Karpas-422 (cell line): ENCODE measurements around the gene ZNF850. TPM values are rescaled to one million over a fixed set of nuclear protein-coding genes. Genes with fewer than 3 reads are reported as not detected.

Experiments used
- DNase-seq: peaks from one replicate; pipeline ENCODE4 v3.0.0-alpha.2; 2015
- H2AFZ ChIP-seq: fragments of 200-600 bp; sonication (generic); 2 replicates; pipeline ENCODE4 v1.6.1; 2014; ENCODE audit warnings: antibody characterized with exemption, low read length, mixed read lengths
- H3K27ac ChIP-seq: fragments of 200-600 bp; sonication (generic); 2 replicates; pipeline ENCODE4 v1.5.1; 2014; ENCODE audit warnings: mild to moderate bottlenecking, low read length, moderate library complexity
- H3K27me3 ChIP-seq: fragments of 200-600 bp; sonication (generic); 2 replicates; pipeline ENCODE4 v1.6.1; 2014; ENCODE audit warnings: low read length, mixed read lengths
- H3K36me3 ChIP-seq: fragments of 200-600 bp; sonication (generic); 2 replicates; pipeline ENCODE4 v1.6.1; 2014; ENCODE audit warnings: low read length, mixed read lengths; ENCODE audit not compliant: insufficient read depth
- H3K4me1 ChIP-seq: fragments of 200-600 bp; sonication (generic); 2 replicates; pipeline ENCODE4 v1.6.1; 2014; ENCODE audit warnings: mild to moderate bottlenecking, low read length, mixed read lengths
- H3K4me2 ChIP-seq: fragments of 200-600 bp; sonication (generic); 2 replicates; pipeline ENCODE4 v1.6.1; 2014; ENCODE audit warnings: low read length, low read depth, mild to moderate bottlenecking; ENCODE audit not compliant: poor library complexity, severe bottlenecking
- H3K4me3 ChIP-seq: fragments of 200-600 bp; sonication (generic); 2 replicates; pipeline ENCODE4 v1.5.1; 2014; ENCODE audit warnings: mild to moderate bottlenecking, antibody characterized with exemption, low read length, mixed read lengths
- H3K79me2 ChIP-seq: fragments of 200-600 bp; sonication (generic); 2 replicates; pipeline ENCODE4 v1.6.1; 2014; ENCODE audit warnings: mild to moderate bottlenecking, low read length, mixed read lengths
- H3K9ac ChIP-seq: fragments of 200-600 bp; sonication (generic); 2 replicates; pipeline ENCODE4 v1.6.0; 2014; ENCODE audit warnings: low read length
- H3K9me2 ChIP-seq: fragments of 200-600 bp; sonication (generic), shearing (Covaris generic); replicated peaks from 2 replicates; pipeline ENCODE4 v1.6.0; 2014; ENCODE audit warnings: mild to moderate bottlenecking, low read length, moderate library complexity; ENCODE audit not compliant: insufficient read depth
- H3K9me3 ChIP-seq: fragments of 300-700, 200-600 bp; sonication (generic); 2 replicates; pipeline ENCODE4 v1.6.1; 2014; ENCODE audit warnings: low read length, mixed read lengths
- H4K20me1 ChIP-seq: fragments of 200-600 bp; sonication (generic); 2 replicates; pipeline ENCODE4 v1.6.1; 2014; ENCODE audit warnings: mild to moderate bottlenecking, antibody characterized with exemption, low read length, low read depth; ENCODE audit not compliant: insufficient read depth
- total RNA-seq: library from RNA; depleted of rRNA; stranded (reverse); fragments of >200 nt; shearing (Covaris generic); gene quantifications from 2 replicates; pipeline ENCODE4 v1.2.3, GENCODE V29; 2014; ENCODE audit warnings: low replicate concordance

ZNF850 gene
- total RNA-seq, 1 experiment from 2014 or later = 2.7 TPM

GRCh38 chr19:36686365-36687213 is 86.0 kb downstream of the ZNF850 start:
- H3K4me3 ChIP-seq = peak overlapping the region; percentile 93
- peak overlapping the region; percentile 84 for H3K9ac ChIP-seq
- peak overlapping the region; percentile 62; the same call in 1 of the 2 replicates for H2AFZ ChIP-seq
- H3K4me2 ChIP-seq = peak overlapping the region; percentile 83
- peaks cover 14% of the 10 kb centered on the region for H3K4me1 ChIP-seq
- H3K9me3 ChIP-seq = peaks cover 21% of the 10 kb centered on the region
- H4K20me1 ChIP-seq = no peaks in the 10 kb centered on the region
- no peaks in the 10 kb centered on the region for H3K9me2 ChIP-seq
- peaks cover 56% of the 10 kb centered on the region for H3K36me3 ChIP-seq
- peaks cover 73% of the 10 kb centered on the region for H3K79me2 ChIP-seq
- H3K27me3 ChIP-seq = no peaks in the 10 kb centered on the region
- H3K27ac ChIP-seq = no peak overlapping the region
- peak; percentile 59 for DNase-seq

GRCh38 chr19:36685835-36686234 is 86.8 kb downstream of the ZNF850 start:
- Histone ChIP-seq H3K27me3 (no peaks in the 10 kb centered on the region), H3K9ac (peak overlapping the region; percentile 84), H3K79me2 (peaks cover 67% of the 10 kb centered on the region), H3K4me1 (peaks cover 14% of the 10 kb centered on the region), H3K9me3 (peaks cover 17% of the 10 kb centered on the region), H3K4me3 (peak overlapping the region; percentile 93), H3K36me3 (peaks cover 49% of the 10 kb centered on the region), H4K20me1 (no peaks in the 10 kb centered on the region), H3K9me2 (no peaks in the 10 kb centered on the region), H2AFZ (no peak overlapping the region), H3K4me2 (peak overlapping the region; percentile 83), H3K27ac (no peak overlapping the region)
- DNase-seq = no peak

GRCh38 chr19:36679455-36679854 is 93.2 kb downstream of the ZNF850 start:
- H3K9me3 ChIP-seq = peaks cover 17% of the 10 kb centered on the region; the same call in 1 of the 2 replicates
- H3K27me3 ChIP-seq = no peaks in the 10 kb centered on the region
- H3K4me3 ChIP-seq = no peak overlapping the region
- H3K9ac ChIP-seq = no peak overlapping the region
- peaks cover 10% of the 10 kb centered on the region for H3K79me2 ChIP-seq
- no peaks in the 10 kb centered on the region for H3K9me2 ChIP-seq
- no peak for DNase-seq
- no peak overlapping the region for H3K27ac ChIP-seq
- H2AFZ ChIP-seq = no peak overlapping the region
- H3K4me2 ChIP-seq = no peak overlapping the region
- peaks cover 39% of the 10 kb centered on the region for H3K36me3 ChIP-seq
- no peaks in the 10 kb centered on the region for H4K20me1 ChIP-seq
- no peaks in the 10 kb centered on the region for H3K4me1 ChIP-seq

- Histone ChIP-seq H3K9ac (no peak overlapping the region), H3K4me1 (no peaks in the 10 kb centered on the region), H3K79me2 (peaks cover 31% of the 10 kb centered on the region), H3K36me3 (peaks cover 30% of the 10 kb centered on the region), H4K20me1 (no peaks in the 10 kb centered on the region), H3K4me2 (no peak overlapping the region), H3K27me3 (no peaks in the 10 kb centered on the region), H3K9me2 (no peaks in the 10 kb centered on the region), H3K4me3 (no peak overlapping the region), H2AFZ (no peak overlapping the region), H3K27ac (no peak overlapping the region), H3K9me3 (peaks cover 26% of the 10 kb centered on the region; the same call in 1 of the 2 replicates)
- no peak for DNase-seq
Measured at GRCh38 chr19:36674201-36674600, 98.4 kb downstream of the ZNF850 start.

- Histone ChIP-seq H3K27me3 (no peaks in the 10 kb centered on the region), H3K36me3 (peaks cover 20% of the 10 kb centered on the region), H3K9ac (no peak overlapping the region), H3K9me2 (no peaks in the 10 kb centered on the region), H3K79me2 (peaks cover 46% of the 10 kb centered on the region), H4K20me1 (no peaks in the 10 kb centered on the region), H2AFZ (no peak overlapping the region), H3K4me3 (no peak overlapping the region), H3K4me2 (no peak overlapping the region), H3K27ac (no peak overlapping the region), H3K4me1 (no peaks in the 10 kb centered on the region), H3K9me3 (peaks cover 24% of the 10 kb centered on the region; the same call in 1 of the 2 replicates)
- no peak for DNase-seq
Measured at GRCh38 chr19:36672368-36672767, 100.2 kb downstream of the ZNF850 start.

- Histone ChIP-seq H3K36me3 (peaks cover 37% of the 10 kb centered on the region), H3K4me2 (no peak overlapping the region), H3K27me3 (no peaks in the 10 kb centered on the region), H3K4me3 (no peak overlapping the region), H3K9me2 (no peaks in the 10 kb centered on the region), H3K9ac (no peak overlapping the region), H2AFZ (no peak overlapping the region), H3K27ac (no peak overlapping the region), H3K4me1 (no peaks in the 10 kb centered on the region; the same call in 1 of the 2 replicates), H3K79me2 (peaks cover 46% of the 10 kb centered on the region), H3K9me3 (peaks cover 22% of the 10 kb centered on the region), H4K20me1 (no peaks in the 10 kb centered on the region)
- no peak for DNase-seq
Measured at GRCh38 chr19:36668646-36669045, 104.0 kb downstream of the ZNF850 start.

GRCh38 chr19:36665832-36666231 is 106.8 kb downstream of the ZNF850 start:
- Histone ChIP-seq H3K79me2 (peaks cover 32% of the 10 kb centered on the region), H3K4me1 (no peaks in the 10 kb centered on the region; the same call in 1 of the 2 replicates), H3K9ac (0 out of 2 replicates have a peak overlapping the region, but pooled peaks have one; percentile 78), H3K4me3 (peak overlapping the region; percentile 82; the same call in 1 of the 2 replicates), H2AFZ (no peak overlapping the region), H3K9me2 (no peaks in the 10 kb centered on the region), H3K27ac (no peak overlapping the region), H3K4me2 (peak overlapping the region; percentile 73), H3K36me3 (peaks cover 33% of the 10 kb centered on the region), H4K20me1 (no peaks in the 10 kb centered on the region), H3K9me3 (peaks cover 13% of the 10 kb centered on the region), H3K27me3 (no peaks in the 10 kb centered on the region)
- no peak for DNase-seq
